NCI-H2171 (cell line): ENCODE measurements around the gene ERN2.

Source experiments
- DNase-seq: peaks from one replicate; lab custom pipeline; 2025; lab: John Stamatoyannopoulos, UW

ERN2 gene

DNA sequence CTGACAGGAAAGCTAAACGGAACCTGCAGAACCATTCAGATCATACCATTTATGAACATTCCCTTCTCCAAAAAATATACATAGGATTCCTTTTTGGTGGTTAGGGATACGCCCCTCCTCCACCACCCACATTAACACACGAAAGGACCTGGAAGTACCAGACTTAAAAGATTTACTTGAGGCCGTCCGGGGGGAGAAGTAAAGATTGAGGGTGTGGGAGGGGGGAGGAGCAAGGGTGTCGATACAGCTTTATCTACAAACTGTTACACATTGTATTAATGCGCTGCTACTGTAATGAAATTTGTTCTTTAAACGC lies 72.4 kb downstream of the ERN2 start:
- DNase-seq: no peak
